ENCODE measurements around the gene CCDC144A.

DNA sequence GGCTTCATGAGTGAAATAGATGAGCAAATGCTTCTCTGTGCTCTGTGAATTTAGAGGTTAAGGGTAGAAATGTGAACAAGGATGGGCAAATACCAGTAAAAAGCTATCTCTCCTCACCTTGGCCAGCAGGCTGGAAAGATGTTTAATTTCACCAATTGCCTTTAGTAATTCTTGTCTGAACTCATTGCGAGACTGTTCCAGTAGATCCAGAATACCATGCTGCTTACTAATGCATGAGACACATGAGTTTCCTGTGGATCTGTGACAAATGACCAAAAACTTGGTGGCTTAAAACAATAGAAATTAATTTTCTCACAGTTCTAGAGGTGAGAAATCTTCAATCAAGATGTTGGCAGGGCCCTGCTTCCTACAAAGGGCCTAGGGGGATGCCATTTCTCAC, 27.1 kb upstream of the CCDC144A start:
- TF ChIP-seq FOXA1 (IDR thresholded peaks at IDR 0.05) (no peak), FOXM1 (IDR thresholded peaks at IDR 0.05; ENCODE audit: borderline replicate concordance) (no peak), SP1 (IDR thresholded peaks at IDR 0.05) (no peak), LEF1 (IDR thresholded peaks at IDR 0.05; ENCODE audit: borderline replicate concordance) (no peak), FOXK2 (IDR thresholded peaks at IDR 0.05) (no peak), ELF4 (IDR thresholded peaks at IDR 0.05) (no peak), TARDBP (IDR thresholded peaks at IDR 0.05) (no peak), CTBP1 (IDR thresholded peaks at IDR 0.05; ENCODE audit: borderline replicate concordance) (no peak), BHLHE40 (IDR thresholded peaks at IDR 0.05; ENCODE audit: borderline replicate concordance) (no peak), L3MBTL2 (conservative IDR thresholded peaks at IDR 0.05) (no peak), ZNF384 (IDR thresholded peaks at IDR 0.05) (no peak)
- TF ChIP-seq, protein P1, sequence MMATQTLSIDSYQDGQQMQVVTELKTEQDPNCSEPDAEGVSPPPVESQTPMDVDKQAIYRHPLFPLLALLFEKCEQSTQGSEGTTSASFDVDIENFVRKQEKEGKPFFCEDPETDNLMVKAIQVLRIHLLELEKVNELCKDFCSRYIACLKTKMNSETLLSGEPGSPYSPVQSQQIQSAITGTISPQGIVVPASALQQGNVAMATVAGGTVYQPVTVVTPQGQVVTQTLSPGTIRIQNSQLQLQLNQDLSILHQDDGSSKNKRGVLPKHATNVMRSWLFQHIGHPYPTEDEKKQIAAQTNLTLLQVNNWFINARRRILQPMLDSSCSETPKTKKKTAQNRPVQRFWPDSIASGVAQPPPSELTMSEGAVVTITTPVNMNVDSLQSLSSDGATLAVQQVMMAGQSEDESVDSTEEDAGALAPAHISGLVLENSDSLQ (IDR thresholded peaks at IDR 0.05) = no peak
